Stimulated activated CD4-positive, alpha-beta T cell treated with anti-CD3 and anti-CD28 coated beads, Interleukin-12 subunit alpha, Interleukin-12 subunit beta, amount 100 ng/mL, for 48 hours (primary cell): Measurements from ENCODE around the gene TSKU.

Experiments used
- DNase-seq, 3 donors: peaks; one replicate each; pipeline ENCODE4 v3.0.0-alpha.2; 2020; ENCODE audit warnings: low read depth in 2 of 3, low spot score in 1 of 3

Gene TSKU

DNA sequence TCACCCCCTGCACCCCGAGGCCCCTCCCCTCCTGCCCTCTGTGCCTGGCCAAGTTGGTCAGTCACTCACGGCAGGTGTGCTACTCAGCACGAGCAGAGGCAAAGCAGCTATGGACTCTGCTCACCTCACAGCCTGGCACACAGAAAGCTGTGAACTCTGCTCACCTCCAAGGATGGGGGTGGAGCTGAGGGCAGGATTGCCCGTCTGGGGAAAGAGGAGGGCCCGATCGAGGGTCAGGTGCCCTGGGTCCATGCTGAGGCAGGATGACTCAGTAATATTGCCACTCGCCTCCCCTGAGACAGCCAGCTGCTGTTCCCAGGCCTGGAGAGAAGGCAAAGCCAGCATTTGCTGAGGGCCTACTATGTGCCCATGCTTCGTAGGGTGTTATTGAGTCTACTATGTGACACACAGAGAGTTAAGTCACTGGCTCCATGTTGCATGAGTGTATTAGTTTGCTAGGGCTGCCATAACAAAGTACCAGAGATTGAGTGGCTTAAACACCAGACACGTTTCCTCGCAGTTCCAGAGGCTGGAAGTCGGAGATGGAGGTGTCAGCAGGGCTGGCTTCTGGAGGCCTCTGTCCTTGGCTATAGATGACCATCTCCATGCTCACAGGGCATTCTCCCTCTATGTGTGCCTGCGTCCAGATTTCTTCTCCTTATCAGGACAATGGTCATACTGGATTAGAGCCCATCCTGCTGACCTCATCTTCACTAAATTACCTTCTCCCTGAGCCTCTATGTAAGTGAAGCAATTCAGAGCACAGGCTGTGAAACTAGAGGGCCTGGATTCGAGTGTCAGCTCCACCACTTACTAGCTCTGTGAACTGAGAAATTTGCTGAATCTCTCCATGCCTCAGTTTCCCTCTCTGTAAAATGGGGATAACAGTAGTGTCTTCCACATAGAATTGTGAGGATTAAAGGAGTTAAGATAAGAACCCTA lies 13.2 kb upstream of the TSKU start:
- no peak for DNase-seq

- DNase-seq: no peak
These were observed 12.3 kb upstream of the TSKU start for GRCh38 chr11:76770642-76771445.

GRCh38 chr11:76771446-76772099 lies 11.6 kb upstream of the TSKU start:
- DNase-seq: no peak

- DNase-seq: no peak
These were observed 10.9 kb upstream of the TSKU start for GRCh38 chr11:76772100-76772782.

GRCh38 chr11:76772783-76773106 lies 10.4 kb upstream of the TSKU start:
- DNase-seq: no peak

- no peak for DNase-seq
These were observed 9.2 kb upstream of the TSKU start for GRCh38 chr11:76773921-76774361.

DNA sequence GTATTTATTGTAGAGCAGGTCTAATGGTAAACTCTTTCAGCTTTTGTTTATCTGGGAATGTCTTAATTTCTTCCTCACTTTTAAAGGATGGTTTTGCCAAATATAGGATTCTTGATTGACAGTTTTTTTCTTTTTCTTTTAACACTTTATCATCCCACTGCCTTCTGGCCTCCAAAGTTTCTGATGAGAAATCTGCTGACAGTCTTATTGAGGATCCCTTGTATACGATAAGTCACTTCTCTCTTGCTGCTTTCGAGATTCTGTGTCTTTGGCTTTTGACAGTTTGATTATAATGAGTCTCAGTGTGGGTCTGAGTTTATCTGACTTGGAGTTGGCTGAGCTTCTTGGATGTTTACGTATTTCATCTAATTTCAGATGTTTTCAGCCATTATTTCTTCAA lies 6.7 kb upstream of the TSKU start:
- DNase-seq: no peak

GRCh38 chr11:76777305-76777704 lies 5.9 kb upstream of the TSKU start:
- no peak for DNase-seq

DNA sequence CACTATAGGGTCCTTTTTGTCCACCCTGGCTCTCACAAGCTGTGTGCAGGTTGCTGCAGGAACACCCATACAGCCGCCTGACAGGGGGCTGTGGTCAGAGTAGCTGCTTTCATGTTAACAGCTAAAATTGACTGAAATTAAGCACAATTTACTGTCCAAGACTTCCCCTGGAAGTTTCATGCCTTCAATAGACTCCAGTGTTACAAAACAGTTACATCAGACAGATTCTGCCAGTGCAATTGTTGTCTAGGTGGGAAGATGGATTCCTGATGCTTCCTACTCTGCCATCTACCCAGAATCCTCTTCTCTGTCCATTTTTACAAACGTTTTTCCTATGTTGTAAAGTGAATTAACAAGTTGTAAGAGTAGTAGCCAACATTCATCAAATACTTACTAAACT lies 5.3 kb upstream of the TSKU start:
- no peak for DNase-seq

DNA sequence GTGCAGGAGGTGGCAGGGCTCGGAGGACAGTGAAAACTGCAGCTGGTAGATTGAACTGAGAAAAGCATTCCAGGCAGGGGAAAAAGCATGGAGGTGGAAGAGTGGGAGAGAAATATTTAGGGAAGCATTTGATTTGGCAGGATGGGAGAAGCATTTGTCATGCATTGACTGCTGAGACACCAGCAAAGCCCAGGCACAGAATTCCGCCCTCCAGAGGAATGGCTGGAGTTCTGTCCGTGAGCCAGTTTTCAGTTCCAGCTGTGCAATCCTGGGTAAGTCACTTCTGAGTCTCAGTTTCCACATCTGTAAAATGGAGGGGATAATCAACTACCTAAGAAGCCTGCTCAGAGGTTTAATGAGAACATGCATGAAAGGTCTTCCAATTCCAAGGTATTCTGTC lies 4.3 kb upstream of the TSKU start:
- DNase-seq: no peak

DNA sequence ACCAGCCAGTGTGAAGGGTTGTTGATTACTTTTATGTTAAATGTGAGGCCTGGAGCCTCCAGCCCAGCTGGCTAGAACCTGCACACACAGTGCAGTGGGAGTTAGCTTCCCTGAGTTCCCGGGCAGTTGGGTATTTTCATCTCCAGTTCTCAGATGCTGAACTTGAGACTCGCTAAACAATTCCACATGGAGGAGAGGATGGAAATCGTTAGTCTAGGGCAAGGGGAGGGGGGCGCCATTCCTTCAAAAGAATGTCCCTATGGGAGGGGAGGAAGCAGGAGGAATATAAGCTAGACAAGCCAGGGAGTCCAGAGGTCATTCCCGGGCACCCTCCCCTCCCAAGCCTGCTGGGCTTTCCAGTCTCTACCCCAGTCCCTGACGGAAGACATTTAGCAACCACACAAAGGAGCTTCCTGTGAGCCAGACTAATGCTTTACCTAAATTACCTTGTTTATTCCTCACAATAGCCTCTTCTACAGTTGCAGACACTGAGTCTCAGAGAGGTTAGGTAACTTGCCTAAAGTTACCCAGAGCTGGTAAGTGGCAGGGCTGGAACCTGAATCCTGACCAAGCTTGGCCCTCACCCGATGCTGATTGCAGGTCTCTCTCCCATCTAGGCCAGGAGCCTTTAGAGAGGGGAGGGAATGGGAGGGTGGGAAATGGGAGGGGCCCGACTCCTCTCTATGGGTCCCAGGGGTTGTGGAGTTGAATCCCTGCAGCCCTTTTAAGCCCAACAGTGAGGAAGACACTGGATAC lies 1.9 kb upstream of the TSKU start:
- no peak for DNase-seq

GRCh38 chr11:76781807-76782530 lies 1.2 kb upstream of the TSKU start:
- no peak for DNase-seq

DNA sequence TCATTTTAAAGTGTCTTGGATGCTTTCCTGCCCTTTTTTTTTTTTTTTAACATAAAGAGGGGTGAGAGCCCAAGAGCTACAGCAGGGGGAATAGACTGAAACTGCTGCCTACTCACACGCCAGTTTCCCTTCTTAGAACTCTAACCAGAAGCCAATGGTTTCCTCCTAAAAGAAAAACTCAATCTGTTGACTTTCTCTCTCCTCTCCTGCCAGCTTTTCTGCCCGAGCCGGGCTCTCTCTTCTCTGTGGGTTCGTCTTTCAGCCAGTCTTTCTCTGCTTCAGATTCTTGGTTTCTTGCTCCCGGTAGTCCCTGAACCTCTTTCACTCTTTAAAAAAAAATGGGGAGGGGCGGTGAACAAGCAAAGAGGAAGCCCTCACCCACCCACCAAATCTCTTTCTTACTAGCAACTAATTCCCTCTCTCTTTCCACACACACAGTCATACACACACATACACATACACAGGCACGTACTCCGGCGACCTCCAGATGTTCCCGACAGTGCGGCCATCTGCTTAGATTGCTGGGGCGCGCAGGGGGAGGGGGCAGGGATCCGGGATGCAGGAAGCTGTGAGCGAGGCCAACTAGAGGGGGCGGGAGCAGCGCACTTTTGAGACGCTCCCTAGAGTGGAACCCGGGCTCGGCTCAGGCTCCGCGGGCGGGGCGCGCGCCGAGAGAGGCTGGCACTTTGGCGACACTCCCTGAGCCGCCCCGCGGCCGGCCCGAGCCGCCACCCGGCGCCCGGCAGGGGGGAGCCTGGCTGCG lies 444 bp upstream of the TSKU start:
- DNase-seq: peak; percentile 56 to 70 (median 60)

DNA sequence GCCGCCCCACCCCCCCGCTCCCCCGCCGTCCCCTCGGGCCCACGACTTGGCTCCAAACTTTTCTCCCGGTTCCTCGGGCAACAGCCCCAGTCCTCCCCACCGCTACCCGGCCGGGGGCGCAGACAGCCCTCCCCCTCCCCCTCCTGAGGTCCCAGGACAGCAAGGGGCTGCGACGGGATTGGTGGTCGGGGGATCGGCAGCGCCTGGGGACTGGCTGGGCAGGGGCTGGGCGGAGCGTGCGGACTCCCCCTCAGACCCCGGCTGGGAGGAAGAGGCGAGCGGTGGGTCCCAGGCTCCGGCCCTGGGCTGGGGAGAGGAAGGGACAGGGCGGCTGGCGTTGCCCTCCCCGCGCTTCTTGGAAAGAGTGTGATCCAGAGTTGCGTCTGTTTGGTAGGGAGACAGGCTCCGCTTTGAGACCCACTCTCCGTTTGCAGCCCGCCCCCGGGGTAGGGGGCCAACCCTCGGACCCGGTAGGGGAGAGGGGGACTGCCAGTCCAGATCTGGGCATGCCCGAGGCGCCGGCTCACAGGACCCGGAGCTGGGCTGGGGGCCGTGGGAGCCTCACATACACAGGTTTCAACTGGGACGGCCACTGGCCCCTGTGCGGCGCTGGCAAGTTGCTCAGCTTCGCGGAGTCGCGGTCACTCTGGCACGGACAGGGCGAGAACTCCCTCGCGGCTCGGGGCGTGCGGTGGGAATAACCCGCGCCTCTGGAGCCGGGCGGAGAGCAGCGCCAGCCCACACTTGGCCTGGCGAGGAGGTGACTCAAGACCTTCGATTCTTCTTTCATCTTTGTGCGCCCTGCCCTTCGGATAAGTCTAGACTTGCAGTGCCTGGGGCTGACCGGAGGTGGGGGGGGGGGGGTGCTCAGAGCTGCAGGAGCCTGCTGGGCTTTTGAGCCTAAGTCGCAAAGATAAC lies 999 bp downstream of the TSKU start:
- no peak for DNase-seq

GRCh38 chr11:76785513-76785912 lies 2.4 kb downstream of the TSKU start:
- DNase-seq: no peak

DNA sequence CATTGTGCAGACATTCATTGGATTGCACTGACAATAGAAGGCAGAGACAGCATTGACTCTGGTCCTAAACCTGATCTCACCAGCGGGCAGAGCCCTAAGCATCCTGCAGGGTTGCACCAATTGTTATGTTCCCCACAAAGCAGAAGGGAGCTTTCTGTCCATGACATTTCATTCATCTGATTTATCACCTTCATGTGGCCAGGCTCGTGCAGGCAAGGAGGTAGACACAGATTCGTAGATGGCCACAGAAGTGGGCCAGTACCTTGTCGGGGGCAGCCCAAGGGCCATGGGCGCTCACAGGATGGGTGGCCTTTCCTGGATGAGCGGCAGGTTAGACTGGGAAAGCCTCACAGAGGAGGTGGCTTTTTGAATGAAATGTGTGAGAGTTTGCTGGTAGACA lies 2.9 kb downstream of the TSKU start:
- DNase-seq: no peak

DNA sequence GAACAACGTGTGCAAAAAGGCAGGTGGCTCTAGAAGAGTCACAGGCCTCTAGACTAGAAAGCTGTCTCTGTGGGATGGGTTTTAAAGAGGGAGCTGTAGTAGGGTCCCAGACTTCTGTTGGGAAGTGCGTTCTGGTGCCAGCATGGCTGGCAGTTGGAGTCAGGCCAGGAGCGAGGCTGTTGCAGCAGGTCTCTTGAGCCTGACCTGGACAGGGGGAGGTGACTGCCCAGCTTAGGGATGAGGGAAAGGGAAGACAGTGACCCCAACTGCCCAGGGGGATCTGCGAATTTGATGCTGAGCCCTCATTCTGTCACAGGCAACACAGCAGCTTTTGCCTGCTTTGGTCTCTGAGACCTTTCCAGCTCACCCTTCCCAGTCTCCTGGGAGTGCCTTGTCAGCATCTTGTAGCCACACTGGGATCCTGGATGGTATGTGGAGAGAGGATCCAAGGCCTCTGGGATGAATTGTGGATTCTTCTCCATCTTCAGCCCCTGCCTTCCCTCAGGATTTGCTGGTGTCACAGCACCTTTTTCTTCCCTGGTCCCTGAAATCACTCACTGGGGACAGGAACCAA lies 3.4 kb downstream of the TSKU start:
- DNase-seq: no peak

- DNase-seq: no peak
These were observed 4.1 kb downstream of the TSKU start for GRCh38 chr11:76787271-76787670.
